ENCODE data around the gene RPEL1. TPM values are rescaled to one million over a fixed set of nuclear protein-coding genes. Genes with fewer than 3 reads are reported as not detected.

RPEL1 gene
- total and polyA plus RNA-seq, 2 of the 8 experiments (the other 6 are each of a cell fraction or from before 2014, with no cell fraction given) = 0.12 TPM; not detected in 1

GRCh38 chr10:103273041-103273441, 27.4 kb downstream of the RPEL1 start (continued):
- TF ChIP-seq, protein P1, sequence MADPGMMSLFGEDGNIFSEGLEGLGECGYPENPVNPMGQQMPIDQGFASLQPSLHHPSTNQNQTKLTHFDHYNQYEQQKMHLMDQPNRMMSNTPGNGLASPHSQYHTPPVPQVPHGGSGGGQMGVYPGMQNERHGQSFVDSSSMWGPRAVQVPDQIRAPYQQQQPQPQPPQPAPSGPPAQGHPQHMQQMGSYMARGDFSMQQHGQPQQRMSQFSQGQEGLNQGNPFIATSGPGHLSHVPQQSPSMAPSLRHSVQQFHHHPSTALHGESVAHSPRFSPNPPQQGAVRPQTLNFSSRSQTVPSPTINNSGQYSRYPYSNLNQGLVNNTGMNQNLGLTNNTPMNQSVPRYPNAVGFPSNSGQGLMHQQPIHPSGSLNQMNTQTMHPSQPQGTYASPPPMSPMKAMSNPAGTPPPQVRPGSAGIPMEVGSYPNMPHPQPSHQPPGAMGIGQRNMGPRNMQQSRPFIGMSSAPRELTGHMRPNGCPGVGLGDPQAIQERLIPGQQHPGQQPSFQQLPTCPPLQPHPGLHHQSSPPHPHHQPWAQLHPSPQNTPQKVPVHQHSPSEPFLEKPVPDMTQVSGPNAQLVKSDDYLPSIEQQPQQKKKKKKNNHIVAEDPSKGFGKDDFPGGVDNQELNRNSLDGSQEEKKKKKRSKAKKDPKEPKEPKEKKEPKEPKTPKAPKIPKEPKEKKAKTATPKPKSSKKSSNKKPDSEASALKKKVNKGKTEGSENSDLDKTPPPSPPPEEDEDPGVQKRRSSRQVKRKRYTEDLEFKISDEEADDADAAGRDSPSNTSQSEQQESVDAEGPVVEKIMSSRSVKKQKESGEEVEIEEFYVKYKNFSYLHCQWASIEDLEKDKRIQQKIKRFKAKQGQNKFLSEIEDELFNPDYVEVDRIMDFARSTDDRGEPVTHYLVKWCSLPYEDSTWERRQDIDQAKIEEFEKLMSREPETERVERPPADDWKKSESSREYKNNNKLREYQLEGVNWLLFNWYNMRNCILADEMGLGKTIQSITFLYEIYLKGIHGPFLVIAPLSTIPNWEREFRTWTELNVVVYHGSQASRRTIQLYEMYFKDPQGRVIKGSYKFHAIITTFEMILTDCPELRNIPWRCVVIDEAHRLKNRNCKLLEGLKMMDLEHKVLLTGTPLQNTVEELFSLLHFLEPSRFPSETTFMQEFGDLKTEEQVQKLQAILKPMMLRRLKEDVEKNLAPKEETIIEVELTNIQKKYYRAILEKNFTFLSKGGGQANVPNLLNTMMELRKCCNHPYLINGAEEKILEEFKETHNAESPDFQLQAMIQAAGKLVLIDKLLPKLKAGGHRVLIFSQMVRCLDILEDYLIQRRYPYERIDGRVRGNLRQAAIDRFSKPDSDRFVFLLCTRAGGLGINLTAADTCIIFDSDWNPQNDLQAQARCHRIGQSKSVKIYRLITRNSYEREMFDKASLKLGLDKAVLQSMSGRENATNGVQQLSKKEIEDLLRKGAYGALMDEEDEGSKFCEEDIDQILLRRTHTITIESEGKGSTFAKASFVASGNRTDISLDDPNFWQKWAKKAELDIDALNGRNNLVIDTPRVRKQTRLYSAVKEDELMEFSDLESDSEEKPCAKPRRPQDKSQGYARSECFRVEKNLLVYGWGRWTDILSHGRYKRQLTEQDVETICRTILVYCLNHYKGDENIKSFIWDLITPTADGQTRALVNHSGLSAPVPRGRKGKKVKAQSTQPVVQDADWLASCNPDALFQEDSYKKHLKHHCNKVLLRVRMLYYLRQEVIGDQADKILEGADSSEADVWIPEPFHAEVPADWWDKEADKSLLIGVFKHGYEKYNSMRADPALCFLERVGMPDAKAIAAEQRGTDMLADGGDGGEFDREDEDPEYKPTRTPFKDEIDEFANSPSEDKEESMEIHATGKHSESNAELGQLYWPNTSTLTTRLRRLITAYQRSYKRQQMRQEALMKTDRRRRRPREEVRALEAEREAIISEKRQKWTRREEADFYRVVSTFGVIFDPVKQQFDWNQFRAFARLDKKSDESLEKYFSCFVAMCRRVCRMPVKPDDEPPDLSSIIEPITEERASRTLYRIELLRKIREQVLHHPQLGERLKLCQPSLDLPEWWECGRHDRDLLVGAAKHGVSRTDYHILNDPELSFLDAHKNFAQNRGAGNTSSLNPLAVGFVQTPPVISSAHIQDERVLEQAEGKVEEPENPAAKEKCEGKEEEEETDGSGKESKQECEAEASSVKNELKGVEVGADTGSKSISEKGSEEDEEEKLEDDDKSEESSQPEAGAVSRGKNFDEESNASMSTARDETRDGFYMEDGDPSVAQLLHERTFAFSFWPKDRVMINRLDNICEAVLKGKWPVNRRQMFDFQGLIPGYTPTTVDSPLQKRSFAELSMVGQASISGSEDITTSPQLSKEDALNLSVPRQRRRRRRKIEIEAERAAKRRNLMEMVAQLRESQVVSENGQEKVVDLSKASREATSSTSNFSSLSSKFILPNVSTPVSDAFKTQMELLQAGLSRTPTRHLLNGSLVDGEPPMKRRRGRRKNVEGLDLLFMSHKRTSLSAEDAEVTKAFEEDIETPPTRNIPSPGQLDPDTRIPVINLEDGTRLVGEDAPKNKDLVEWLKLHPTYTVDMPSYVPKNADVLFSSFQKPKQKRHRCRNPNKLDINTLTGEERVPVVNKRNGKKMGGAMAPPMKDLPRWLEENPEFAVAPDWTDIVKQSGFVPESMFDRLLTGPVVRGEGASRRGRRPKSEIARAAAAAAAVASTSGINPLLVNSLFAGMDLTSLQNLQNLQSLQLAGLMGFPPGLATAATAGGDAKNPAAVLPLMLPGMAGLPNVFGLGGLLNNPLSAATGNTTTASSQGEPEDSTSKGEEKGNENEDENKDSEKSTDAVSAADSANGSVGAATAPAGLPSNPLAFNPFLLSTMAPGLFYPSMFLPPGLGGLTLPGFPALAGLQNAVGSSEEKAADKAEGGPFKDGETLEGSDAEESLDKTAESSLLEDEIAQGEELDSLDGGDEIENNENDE (IDR thresholded peaks at IDR 0.05; ENCODE audit: insufficient replicate concordance, low read length) = no peak
- TF ChIP-seq MAFK (IDR thresholded peaks at IDR 0.05; ENCODE audit: low read depth, low read length) (no peak), CREB1 (IDR thresholded peaks at IDR 0.05) (no peak), ASH2L (IDR thresholded peaks at IDR 0.05; ENCODE audit: low read length) (no peak), CBX5 (IDR thresholded peaks at IDR 0.05; ENCODE audit: low read depth, low read length) (no peak), SP4 (IDR thresholded peaks at IDR 0.05; ENCODE audit: low read length) (no peak)
